MG63 (cell line): ENCODE results near the gene MSH2. TPM values are rescaled to one million over a fixed set of nuclear protein-coding genes. Genes with fewer than 3 reads are reported as not detected.
"Not testable (repeated sequence)": the region's sequence is repeated elsewhere in the genome, so short reads cannot be mapped to it uniquely, and the experiment has no call there.

Source experiments
- DNase-seq: peaks from one replicate; pipeline ENCODE4 v3.0.0-alpha.2; 2020
- H3K27me3 ChIP-seq: fragments of 250-450 bp; sonication (Bioruptor Pico); 2 replicates; pipeline ENCODE4 v1.5.1; 2020; ENCODE audit warnings: mild to moderate bottlenecking, moderate library complexity
- H3K36me3 ChIP-seq: fragments of 250-450 bp; sonication (Bioruptor Pico); 2 replicates; pipeline ENCODE4 v1.5.1; 2020; ENCODE audit warnings: mild to moderate bottlenecking, moderate library complexity
- H3K4me3 ChIP-seq: fragments of 250-450 bp; sonication (Bioruptor Pico); 2 replicates; pipeline ENCODE4 v1.5.1; 2020; ENCODE audit warnings: mild to moderate bottlenecking, moderate library complexity
- H3K9me3 ChIP-seq: fragments of 250-450 bp; sonication (Bioruptor Pico); 2 replicates; pipeline ENCODE4 v1.5.1; 2020; ENCODE audit warnings: mild to moderate bottlenecking, moderate library complexity
- total RNA-seq: library from RNA; depleted of rRNA; stranded (reverse); fragments of >200 nt; shearing (Covaris generic); gene quantifications from 2 replicates; pipeline ENCODE4 v1.2.3, GENCODE V29; 2014; ENCODE audit warnings: low replicate concordance

Gene MSH2
- total RNA-seq, 1 experiment from 2014 or later = 62.2 TPM

DNA sequence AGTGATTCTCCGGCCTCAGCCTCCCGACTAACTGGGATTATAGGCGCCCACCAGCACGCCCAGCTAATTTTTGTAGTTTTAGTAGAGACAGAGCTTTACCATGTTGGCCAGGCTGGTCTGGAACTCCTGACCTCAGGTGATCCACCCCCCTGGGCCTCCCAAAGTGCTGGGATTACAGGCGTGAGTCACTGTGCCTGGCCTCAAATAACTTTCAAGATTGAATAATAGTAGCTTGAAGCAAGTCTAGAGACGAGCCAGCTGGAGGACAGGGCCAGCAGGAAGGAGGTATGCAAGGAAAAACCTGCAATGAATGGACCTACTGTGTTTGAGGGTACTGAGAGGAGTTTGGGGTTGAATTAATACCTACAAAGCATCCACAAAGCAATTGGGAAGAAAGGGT lies 87.5 kb downstream of the MSH2 start:
- H3K36me3 ChIP-seq = 0 out of 2 replicates have a peak, but pooled peaks cover 6% of the 10 kb centered on the region
- H3K27me3 ChIP-seq = no peaks in the 10 kb centered on the region
- H3K9me3 ChIP-seq = no peaks in the 10 kb centered on the region; the same call in 1 of the 2 replicates
- DNase-seq = no peak
- H3K4me3 ChIP-seq = no peak overlapping the region

DNA sequence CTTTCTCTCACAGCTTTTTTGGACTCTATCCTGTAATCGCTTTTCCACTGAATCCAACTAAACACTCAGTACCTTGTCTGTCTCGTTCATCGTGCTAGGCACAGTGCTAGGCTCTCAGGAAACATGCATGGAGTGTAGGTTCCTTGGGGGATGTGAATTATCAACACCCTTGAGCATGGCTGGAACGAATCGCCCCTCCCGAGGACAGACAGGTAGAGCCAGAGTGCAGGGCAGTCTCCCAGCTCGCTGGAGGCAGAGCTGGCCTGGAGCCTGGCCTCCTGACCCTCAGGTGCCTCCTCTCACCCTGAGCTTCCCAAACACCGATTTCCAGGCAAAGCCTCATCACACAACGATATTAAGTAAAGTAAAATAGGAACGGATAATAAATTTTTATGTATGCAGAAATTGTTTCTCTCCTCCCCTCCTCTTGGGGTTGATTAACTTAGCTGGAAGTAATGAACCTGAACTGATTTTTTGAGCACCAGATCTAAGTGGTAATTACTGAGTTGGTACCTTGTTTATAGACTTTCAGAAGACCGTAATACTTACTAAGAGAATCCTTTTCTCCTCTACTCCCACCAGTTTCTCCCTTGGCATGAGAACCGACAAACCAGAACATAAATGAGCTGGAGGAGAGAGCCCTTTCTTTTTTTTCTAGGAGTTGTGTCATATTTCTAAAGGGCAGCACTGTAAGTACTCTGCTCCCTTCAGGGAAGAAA lies 90.5 kb downstream of the MSH2 start:
- Histone ChIP-seq H3K9me3 (no peaks in the 10 kb centered on the region; the same call in 1 of the 2 replicates), H3K27me3 (no peaks in the 10 kb centered on the region), H3K4me3 (no peak overlapping the region), H3K36me3 (no peaks in the 10 kb centered on the region)
- DNase-seq = no peak

DNA sequence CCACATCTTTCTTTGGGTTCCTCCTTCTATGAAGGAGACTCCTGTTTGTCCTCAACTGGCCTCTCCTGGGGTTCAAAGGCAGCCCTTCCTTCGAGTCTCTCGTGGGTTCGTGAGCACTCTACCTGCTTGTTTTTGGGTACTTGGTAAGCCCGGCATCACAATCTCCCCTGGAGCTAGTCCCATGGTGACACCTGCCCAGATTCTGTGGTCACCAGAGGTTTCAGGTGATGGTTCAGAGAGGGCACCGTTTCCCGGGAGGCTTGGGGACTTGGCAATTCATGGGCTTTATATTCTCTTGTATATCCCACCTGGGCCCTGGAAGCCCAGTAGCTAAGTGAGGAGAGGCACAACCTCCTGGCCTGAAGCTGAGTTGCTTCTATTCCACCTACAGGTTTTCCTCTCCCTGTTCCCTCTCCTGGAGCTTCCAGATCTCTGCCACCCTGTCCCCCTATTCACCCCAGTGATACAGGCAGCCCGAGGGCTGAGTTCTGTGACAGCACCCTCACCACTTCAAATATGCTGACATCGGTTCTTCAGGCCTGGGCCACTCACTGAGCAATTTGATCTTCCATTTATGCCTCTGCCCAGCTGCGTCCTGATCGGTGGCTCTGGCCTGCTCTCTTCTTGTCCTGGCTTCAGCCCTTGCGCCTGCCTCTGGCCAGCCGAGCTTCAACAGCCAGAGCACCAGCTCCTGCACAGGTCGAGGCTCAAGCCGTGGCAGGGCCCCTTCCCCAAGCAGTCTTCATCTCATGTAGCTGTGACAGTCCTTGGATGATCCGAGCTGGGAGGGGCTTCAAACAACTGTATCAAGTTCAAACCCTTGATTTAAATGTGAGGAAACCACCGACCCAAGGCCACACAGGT lies 91.5 kb downstream of the MSH2 start:
- no peak overlapping the region for H3K4me3 ChIP-seq
- no peaks in the 10 kb centered on the region; the same call in 1 of the 2 replicates for H3K9me3 ChIP-seq
- H3K27me3 ChIP-seq = no peaks in the 10 kb centered on the region
- no peak for DNase-seq
- no peaks in the 10 kb centered on the region for H3K36me3 ChIP-seq

DNA sequence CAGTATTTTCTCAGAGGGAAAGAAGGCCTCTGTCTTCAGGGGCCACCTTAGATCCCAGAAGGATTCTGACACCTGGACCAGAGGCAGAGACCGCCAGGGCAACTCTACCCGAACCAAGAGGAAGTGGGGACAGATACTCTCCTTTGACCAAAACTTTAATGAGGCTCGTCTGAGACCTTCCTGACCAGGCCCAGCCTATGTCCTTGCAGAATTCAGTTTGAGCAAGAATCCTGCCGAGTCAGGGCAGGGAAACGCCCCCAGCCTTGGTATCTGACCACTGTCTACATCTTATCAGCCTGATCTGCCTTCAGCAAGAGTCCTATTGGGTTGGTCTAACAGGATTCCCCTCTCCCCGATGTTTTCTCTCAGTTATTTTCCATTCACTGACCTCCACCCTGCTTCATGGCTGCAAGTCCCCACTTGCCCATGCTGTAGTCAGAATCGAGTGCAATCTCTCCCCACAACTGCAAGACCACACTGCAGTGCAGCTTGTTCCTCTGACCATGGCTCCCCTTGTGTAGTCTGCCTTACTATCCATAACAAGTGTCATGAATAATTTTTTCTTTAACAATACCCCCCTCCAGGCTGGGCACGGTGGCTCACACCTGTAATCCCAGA lies 95.0 kb downstream of the MSH2 start:
- H3K36me3 ChIP-seq = no peaks in the 10 kb centered on the region
- no peak for DNase-seq
- H3K4me3 ChIP-seq = no peak overlapping the region
- no peaks in the 10 kb centered on the region for H3K27me3 ChIP-seq
- peaks cover 10% of the 10 kb centered on the region for H3K9me3 ChIP-seq

DNA sequence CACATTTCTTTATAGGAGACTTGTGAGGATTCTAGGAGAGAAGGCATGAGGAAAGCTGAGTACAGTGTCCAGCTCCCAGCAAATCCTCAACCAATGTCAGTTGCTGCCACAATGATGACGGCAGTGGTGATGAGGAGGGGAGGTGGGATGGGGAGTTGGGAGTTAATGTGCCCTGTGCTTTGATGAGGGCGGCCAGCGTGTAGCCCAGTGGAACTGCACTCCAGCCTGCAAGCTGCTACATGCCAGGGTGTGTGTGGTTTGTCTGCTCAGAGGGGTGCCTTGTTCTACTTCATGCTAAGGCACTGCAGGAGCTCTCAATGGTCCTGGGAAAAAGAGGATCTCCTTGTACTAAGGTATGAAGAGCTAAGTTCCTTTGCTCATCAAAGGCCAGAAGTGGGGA lies 96.1 kb downstream of the MSH2 start:
- Histone ChIP-seq H3K27me3 (no peaks in the 10 kb centered on the region), H3K36me3 (no peaks in the 10 kb centered on the region), H3K9me3 (peaks cover 10% of the 10 kb centered on the region), H3K4me3 (no peak overlapping the region)
- DNase-seq = no peak

DNA sequence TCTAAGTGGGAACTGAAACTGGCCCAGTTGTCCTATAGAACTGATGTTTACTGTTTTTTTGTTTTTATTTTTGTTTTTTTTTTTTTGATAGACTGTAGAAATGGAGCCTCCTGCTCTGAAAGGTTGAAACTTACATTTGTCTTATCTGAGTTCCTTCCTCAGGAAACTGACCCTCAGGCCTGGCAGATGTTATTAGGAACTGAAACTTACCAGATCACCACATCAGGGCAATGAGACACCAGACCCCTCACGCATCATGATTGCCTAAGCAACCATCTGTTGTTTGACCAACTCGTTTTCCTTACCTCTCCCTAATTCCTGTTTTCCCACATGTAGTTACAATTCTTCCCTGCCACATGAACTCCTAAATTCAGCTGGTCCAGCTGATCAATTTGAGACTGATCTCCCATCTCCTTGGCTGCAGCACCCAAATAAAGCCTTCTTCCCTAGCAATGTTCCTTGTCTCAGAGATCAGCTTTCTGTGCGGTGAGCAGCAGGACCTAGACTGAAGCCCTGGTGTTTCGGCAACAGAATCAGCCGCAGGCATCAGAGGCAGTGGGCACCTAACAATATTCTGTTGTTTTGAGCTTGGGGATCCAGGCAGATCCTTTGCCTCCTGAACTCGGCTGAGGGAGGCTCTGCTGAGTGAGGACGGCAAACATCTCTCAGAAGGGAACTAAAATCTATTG lies 96.8 kb downstream of the MSH2 start:
- no peak overlapping the region for H3K4me3 ChIP-seq
- no peak for DNase-seq
- H3K36me3 ChIP-seq = no peaks in the 10 kb centered on the region
- H3K27me3 ChIP-seq = no peaks in the 10 kb centered on the region
- peaks cover 10% of the 10 kb centered on the region for H3K9me3 ChIP-seq

DNA sequence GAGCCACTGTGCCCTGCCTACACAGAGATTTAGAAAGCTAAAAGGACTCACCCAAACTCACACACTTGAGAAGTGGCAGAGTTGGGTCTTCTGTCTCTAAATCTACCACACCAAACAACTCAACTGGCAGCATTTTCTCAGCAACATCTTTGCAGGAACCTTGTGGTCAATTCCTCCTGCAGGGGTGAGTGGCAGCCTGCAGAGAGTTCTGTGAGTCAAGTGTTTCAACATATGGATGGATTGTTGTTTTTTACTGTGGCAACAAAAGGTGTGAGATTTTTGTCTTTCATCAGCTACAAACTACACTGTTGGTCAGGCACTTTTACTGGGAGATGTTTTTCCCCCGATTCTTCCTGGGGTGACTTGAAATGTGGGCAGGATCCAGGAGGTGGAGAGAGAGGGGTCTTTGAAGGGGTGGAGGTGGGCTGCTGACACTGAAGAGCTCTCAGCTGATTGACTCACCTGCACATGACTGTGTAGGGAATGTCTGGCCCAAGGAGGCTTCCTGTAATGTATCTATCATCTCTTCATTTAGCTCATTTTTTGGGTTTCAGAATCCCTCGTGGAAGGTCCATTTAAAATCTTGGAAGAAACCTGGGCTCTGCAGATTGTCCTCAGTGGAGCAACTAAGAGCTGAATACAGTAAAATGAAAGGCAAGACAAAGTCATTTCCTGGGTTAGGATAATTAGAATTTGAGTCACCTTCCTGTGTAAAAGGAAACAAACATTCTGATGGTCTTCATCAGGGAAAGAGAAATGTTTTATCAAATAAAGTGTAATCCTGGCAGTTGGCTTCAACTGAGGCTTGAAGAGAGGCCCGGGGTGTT lies 98.6 kb downstream of the MSH2 start:
- DNase-seq = no peak
- Histone ChIP-seq H3K36me3 (no peaks in the 10 kb centered on the region), H3K4me3 (no peak overlapping the region), H3K27me3 (no peaks in the 10 kb centered on the region), H3K9me3 (peaks cover 10% of the 10 kb centered on the region)

DNA sequence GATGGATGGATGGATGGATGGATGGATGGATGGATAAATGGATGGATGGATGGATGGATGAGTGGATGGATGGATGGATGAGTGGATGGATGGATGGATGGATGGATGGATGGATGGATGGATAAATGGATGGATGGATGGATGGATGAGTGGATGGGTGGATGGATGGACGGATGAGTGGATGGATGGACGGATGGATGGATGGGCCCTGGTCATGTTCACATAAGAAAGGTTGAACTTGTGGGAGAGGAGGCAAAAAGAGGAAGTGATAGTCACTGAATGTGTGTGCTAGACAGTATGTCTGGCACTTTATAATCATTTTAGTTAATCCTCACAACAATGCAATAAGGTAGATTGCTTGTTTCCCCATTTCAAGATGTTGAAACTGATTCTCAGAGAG lies 99.5 kb downstream of the MSH2 start:
- not testable (repeated sequence) for H3K4me3 ChIP-seq, DNase-seq, H3K27me3 ChIP-seq, H3K36me3 ChIP-seq
- H3K9me3 ChIP-seq = peaks cover 10% of the 10 kb centered on the region

DNA sequence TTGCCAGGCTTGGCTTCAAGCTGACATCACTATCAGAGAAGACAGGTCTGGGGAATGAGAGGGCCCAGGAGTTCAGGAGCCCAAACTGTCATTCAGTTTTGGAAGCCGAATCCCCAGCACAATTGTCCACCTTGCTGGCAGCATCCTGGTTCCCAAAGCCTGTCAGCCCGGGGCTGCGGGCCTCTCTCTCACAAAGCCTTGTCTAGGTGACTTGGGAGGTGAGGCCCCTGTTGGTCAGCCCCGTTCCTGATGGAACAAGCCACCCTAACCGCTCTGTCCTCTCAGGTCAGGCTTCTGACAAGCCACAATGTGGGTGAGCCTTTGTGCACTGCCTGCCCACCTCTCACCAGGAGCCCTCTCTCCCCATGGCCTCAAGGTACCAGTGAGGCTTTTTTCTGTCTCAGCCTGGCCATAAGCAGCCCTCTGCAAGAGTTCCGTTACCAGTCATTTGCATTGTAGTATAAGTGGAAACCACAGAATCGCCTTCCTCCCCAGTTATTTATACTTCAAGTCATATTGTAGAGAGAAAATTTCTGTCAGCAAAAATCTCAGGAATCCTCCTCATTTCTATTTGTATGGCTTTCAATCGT lies 100.6 kb downstream of the MSH2 start:
- H3K27me3 ChIP-seq = no peaks in the 10 kb centered on the region
- peaks cover 10% of the 10 kb centered on the region for H3K9me3 ChIP-seq
- no peaks in the 10 kb centered on the region for H3K36me3 ChIP-seq
- DNase-seq = no peak
- no peak overlapping the region for H3K4me3 ChIP-seq

DNA sequence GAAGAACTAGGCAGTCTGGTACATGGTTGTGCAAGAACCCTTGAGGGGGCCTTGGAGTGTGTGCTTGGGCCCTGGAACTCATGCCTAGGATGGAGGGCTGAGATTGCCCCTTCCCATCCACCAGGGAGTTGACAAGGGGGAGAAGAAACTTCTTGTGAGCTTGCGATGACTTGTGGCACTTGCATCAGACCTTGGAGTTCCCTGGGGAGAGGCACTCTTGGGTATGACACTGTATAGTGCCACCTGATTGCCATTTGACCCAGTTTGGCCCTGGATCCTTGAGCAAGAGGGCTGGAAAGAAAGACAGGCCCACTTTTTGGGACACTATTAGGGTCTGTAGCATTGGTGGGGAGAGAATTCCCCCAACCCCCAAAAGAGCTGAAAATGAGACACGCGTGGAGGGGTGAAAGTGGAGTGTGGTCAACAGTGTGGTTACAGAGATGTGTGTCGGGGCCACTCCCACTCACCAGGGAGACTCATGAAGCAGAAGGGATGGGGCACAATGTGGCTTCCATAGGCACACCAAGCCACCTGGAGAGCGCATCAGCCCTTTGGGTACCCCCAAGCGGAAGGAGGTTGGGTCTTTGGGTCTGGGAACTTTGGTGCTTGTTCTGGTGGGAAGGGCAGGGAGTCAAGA lies 101.3 kb downstream of the MSH2 start:
- Histone ChIP-seq H3K4me3 (no peak overlapping the region), H3K27me3 (no peaks in the 10 kb centered on the region), H3K36me3 (no peaks in the 10 kb centered on the region), H3K9me3 (peaks cover 10% of the 10 kb centered on the region)
- no peak for DNase-seq

DNA sequence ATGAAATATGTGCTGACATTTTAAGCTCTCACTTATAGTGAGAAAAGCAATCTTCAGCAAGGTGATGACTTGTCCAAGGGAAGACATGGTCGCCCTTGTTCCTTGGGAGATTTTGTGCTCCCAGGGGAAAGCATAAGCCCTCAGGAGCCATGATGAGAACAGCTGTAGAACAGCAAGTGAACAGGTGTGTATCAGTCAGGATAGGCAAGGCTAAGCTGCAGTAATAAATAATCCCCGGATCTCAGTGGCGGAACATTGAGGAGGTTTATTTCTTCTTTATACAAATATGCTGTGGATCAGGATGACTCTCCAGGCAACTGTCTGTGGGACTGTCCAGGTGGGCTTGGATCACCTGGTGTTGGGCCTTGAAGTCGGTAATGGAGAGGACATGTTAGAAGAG lies 103.1 kb downstream of the MSH2 start:
- no peak for DNase-seq
- no peaks in the 10 kb centered on the region for H3K9me3 ChIP-seq
- no peaks in the 10 kb centered on the region for H3K36me3 ChIP-seq
- no peak overlapping the region for H3K4me3 ChIP-seq
- no peaks in the 10 kb centered on the region for H3K27me3 ChIP-seq

DNA sequence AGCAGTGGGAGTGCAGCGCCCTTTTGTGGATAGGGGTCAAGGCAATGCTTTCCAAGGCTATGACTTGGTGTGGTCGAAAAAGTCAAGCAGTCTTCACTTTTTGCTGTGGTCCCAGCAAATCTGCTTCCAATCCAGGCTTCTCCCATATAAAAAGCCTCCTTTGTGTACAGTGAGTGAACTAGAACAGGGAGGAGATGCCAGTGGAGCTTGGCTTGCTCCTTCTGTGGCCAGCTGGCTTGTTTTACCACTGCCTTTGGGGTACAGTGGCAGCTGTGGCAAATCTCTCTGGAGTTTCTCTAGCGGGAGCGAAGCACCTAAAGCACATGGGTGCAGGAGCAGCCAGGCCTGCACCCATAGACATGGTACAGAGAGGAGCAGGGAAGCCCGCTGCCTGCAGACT lies 103.5 kb downstream of the MSH2 start:
- H3K4me3 ChIP-seq = no peak overlapping the region
- H3K9me3 ChIP-seq = no peaks in the 10 kb centered on the region
- no peaks in the 10 kb centered on the region for H3K27me3 ChIP-seq

DNA sequence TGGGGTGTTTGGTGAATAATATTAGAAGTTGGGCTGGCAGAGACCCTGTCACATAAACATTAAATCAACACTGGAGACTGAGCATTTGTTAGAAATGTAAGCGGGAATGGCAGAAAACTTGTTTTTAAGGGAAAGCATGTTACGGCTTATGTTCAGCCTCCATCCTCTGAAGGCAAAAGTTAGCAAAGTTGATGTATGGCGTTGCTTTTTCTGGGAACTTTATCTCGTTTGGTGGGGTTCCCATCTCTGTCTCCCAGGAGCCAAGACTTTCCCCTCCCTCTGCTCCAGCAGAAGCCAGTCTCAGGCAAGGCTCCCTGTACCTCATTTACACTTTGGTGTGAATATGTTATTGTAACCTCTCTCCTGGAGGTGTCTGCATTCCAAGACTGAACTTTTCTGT lies 105.1 kb downstream of the MSH2 start:
- H3K4me3 ChIP-seq = no peak overlapping the region
- no peaks in the 10 kb centered on the region for H3K9me3 ChIP-seq
- no peaks in the 10 kb centered on the region for H3K36me3 ChIP-seq
- H3K27me3 ChIP-seq = no peaks in the 10 kb centered on the region
- no peak for DNase-seq

More for the DNA sequence above, 103.5 kb downstream of the MSH2 start:
- DNase-seq = no peak
- H3K36me3 ChIP-seq = no peaks in the 10 kb centered on the region

DNA sequence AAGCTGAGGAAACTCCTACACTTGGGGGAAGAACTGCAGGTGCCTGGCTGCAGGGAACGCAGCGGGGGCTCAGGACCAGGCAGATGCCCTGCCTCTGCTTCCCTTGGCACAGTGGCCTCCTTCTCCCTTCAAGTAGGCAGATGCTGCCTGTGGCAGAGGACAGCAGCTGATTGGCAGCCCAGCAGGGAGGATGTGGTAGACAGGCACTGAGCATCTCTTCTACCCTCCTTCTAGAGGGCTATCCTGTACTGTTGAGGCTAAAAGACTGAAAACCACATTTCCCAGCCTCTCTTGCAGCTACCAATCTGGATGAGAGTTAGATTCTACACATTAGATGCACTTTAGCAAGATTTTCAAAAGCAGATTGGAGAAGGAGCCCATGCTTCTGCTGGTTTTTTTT lies 105.7 kb downstream of the MSH2 start:
- Histone ChIP-seq H3K9me3 (no peaks in the 10 kb centered on the region), H3K4me3 (no peak overlapping the region), H3K27me3 (no peaks in the 10 kb centered on the region), H3K36me3 (no peaks in the 10 kb centered on the region)
- DNase-seq = no peak

DNA sequence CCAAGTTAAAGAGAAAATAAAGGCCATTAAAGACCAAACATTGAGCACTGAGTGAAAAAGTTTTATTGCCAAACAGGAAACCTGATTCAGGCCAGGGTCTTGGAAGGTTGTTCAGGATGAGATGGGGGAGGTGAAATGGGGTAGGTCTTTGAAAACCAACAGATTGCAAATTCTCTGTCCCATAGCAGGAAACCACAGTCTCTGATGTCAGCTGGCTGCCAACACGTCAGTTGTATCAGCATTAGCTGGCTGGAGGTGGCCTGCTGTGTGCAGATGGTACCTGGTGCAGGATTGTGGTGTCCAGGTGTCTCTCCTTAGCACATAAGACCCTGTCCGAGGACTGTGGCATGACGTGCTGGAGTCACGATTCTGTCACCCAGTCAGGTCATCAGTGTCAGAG lies 106.3 kb downstream of the MSH2 start:
- no peaks in the 10 kb centered on the region for H3K9me3 ChIP-seq
- H3K4me3 ChIP-seq = no peak overlapping the region
- no peak for DNase-seq
- H3K27me3 ChIP-seq = no peaks in the 10 kb centered on the region
- no peaks in the 10 kb centered on the region for H3K36me3 ChIP-seq
